Breast epithelium (tissue), 3 donors: ENCODE results near the gene EPX.

Source experiments
- POLR2A ChIP-seq: fragments of 450-650 bp; IDR thresholded peaks from one replicate; pipeline ENCODE4 v1.6.1; 2016; ENCODE audit warnings: antibody characterized with exemption, mild to moderate bottlenecking, moderate library complexity
- TF ChIP-seq, protein P1 (sequence below), 3 donors: fragments of 450-650 bp; IDR thresholded peaks; one replicate each; pipeline ENCODE4 v1.5.1; 2016 to 2017; ENCODE audit warnings: antibody characterized with exemption in 3 of 3, mild to moderate bottlenecking in 3 of 3, moderate library complexity in 3 of 3

DNA sequence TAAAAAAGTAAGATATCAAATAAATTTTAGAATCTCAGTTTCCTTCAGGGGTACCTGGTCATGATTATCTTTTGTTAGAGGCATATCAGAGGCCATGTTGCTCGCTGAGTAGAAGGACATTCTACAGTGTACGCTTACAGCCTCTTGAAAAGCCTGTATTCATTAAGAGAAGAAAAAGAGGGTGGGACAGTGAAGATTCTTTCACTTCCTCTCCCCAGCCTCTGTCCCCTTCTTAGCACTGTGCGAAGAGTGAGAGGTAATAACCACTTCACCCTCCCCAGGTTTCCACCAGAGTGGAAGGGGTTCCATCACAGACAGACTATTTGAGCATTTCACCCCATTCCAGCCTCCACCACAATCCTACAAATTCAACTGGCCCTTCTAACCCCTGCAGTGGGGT lies 41.0 kb downstream of the EPX start:
- TF ChIP-seq, protein P1, sequence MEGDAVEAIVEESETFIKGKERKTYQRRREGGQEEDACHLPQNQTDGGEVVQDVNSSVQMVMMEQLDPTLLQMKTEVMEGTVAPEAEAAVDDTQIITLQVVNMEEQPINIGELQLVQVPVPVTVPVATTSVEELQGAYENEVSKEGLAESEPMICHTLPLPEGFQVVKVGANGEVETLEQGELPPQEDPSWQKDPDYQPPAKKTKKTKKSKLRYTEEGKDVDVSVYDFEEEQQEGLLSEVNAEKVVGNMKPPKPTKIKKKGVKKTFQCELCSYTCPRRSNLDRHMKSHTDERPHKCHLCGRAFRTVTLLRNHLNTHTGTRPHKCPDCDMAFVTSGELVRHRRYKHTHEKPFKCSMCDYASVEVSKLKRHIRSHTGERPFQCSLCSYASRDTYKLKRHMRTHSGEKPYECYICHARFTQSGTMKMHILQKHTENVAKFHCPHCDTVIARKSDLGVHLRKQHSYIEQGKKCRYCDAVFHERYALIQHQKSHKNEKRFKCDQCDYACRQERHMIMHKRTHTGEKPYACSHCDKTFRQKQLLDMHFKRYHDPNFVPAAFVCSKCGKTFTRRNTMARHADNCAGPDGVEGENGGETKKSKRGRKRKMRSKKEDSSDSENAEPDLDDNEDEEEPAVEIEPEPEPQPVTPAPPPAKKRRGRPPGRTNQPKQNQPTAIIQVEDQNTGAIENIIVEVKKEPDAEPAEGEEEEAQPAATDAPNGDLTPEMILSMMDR (IDR thresholded peaks at IDR 0.05) = no peak
- no peak for TF ChIP-seq POLR2A
